ENCODE data around the gene CACNA2D1. TPM values are rescaled to one million over a fixed set of nuclear protein-coding genes. Genes with fewer than 3 reads are reported as not detected.

CACNA2D1 gene
- polyA plus RNA-seq, 2 of the 4 experiments (the other 2 are of a cell fraction) = 18.0 to 32.9 TPM

GRCh38 chr7:81944058-81944457 is 499.5 kb downstream of the CACNA2D1 start:
- FAIRE-seq = no peak
- no peak overlapping the region for H3K4me3 ChIP-seq
- no peak overlapping the region for H3K27ac ChIP-seq
- H3K9me3 ChIP-seq = no peaks in the 10 kb centered on the region
- 70% methylated on average over 2 of the region's 2 CpGs for WGBS (ENCODE audit: missing lambda C conversion rate)
- no peak for TF ChIP-seq RAD21 (conservative IDR thresholded peaks at IDR 0.05 in 1 of 2, IDR thresholded peaks at IDR 0.05 in 1 of 2)
- TF ChIP-seq NR3C1 (IDR thresholded peaks at IDR 0.05) = no peak
- no peak for TF ChIP-seq USF2 (IDR thresholded peaks at IDR 0.05)
- TF ChIP-seq ELK1 (IDR thresholded peaks at IDR 0.05; ENCODE audit: low read depth, low read length) = no peak
- TF ChIP-seq RFX5 (IDR thresholded peaks at IDR 0.05) = no peak
- no peak for TF ChIP-seq CTCF (IDR thresholded peaks at IDR 0.05)
- no peak for TF ChIP-seq CHD2 (IDR thresholded peaks at IDR 0.05; ENCODE audit: low read length, partially characterized antibody)
- TF ChIP-seq ATOH8 (CRISPR knock-in tag; IDR thresholded peaks at IDR 0.05; ENCODE audit: low read depth) = no peak
- no peak for TF ChIP-seq HEYL (CRISPR knock-in tag; IDR thresholded peaks at IDR 0.05)
- TF ChIP-seq PBX3 (IDR thresholded peaks at IDR 0.05) = no peak
- no peak for TF ChIP-seq E2F6 (IDR thresholded peaks at IDR 0.05; ENCODE audit: borderline replicate concordance, low read depth)
- TF ChIP-seq PHF8 (IDR thresholded peaks at IDR 0.05; ENCODE audit: borderline replicate concordance, low read depth) = no peak
- no peak for TF ChIP-seq MAX (IDR thresholded peaks at IDR 0.05)
- TF ChIP-seq RNF2 (IDR thresholded peaks at IDR 0.05; ENCODE audit: borderline replicate concordance, low read depth) = no peak
- DNase-seq (ENCODE audit: low read depth in 1 of 2, low spot score in 1 of 2) = no peak
- no peaks in the 10 kb centered on the region for H3K4me1 ChIP-seq
- ChIA-PET POLR2A (no interaction called here), CTCF (no interaction called here)
- no peak for ATAC-seq
- H3K4me2 ChIP-seq = no peak overlapping the region

- FAIRE-seq (no peak), ATAC-seq (no peak), DNase-seq (ENCODE audit: low read depth in 1 of 2, low spot score in 1 of 2) (no peak)
- ChIA-PET POLR2A (no interaction called here), CTCF (no interaction called here)
- Histone ChIP-seq H3K4me1 (no peaks in the 10 kb centered on the region), H3K27ac (no peak overlapping the region), H3K4me3 (no peak overlapping the region), H3K4me2 (no peak overlapping the region), H3K9me3 (no peaks in the 10 kb centered on the region)
- TF ChIP-seq CEBPB (IDR thresholded peaks at IDR 0.05) = no peak
- no peak for TF ChIP-seq BHLHE40 (IDR thresholded peaks at IDR 0.05; ENCODE audit: low read depth, low read length)
- no peak for TF ChIP-seq HES2 (IDR thresholded peaks at IDR 0.05)
- TF ChIP-seq FOXS1 (CRISPR knock-in tag; IDR thresholded peaks at IDR 0.05) = no peak
- no peak for TF ChIP-seq RCOR1 (IDR thresholded peaks at IDR 0.05; ENCODE audit: low read depth, low read length)
- TF ChIP-seq REST (IDR thresholded peaks at IDR 0.05) = no peak
- no peak for TF ChIP-seq E2F6 (IDR thresholded peaks at IDR 0.05; ENCODE audit: borderline replicate concordance, low read depth)
- TF ChIP-seq FOSL2 (IDR thresholded peaks at IDR 0.05) = no peak
- no peak for TF ChIP-seq FOSL2 (CRISPR knock-in tag; IDR thresholded peaks at IDR 0.05)
- TF ChIP-seq CHD2 (IDR thresholded peaks at IDR 0.05; ENCODE audit: low read length, partially characterized antibody) = no peak
- no peak for TF ChIP-seq EP300 (IDR thresholded peaks at IDR 0.05)
- no peak for TF ChIP-seq NR3C1 (IDR thresholded peaks at IDR 0.05)
- no peak for TF ChIP-seq ZSCAN20 (CRISPR knock-in tag; IDR thresholded peaks at IDR 0.05)
- TF ChIP-seq CBX8 (IDR thresholded peaks at IDR 0.05) = no peak
- no peak for TF ChIP-seq ESRRA (IDR thresholded peaks at IDR 0.05; ENCODE audit: borderline replicate concordance, low read length)
These were observed 506.5 kb downstream of the CACNA2D1 start for GRCh38 chr7:81937091-81937490.
